Measurements from ENCODE around the gene RSPH3. TPM values are rescaled to one million over a fixed set of nuclear protein-coding genes. Genes with fewer than 3 reads are reported as not detected.
"Not testable (repeated sequence)": the region's sequence is repeated elsewhere in the genome, so short reads cannot be mapped to it uniquely, and the experiment has no call there.

The RSPH3 gene
- total and polyA plus RNA-seq, 7 donors = 6.0 to 13.6 (median 8.1) TPM

- H3K27me3 ChIP-seq = no peaks in the 10 kb centered on the region
- no peaks in the 10 kb centered on the region for H3K4me1 ChIP-seq
- intact Hi-C loops (cut with DNase I) = no loop called here
- DNase-seq = no peak
- 13 to 59% methylated on average over 2 of the region's 2 CpGs for WGBS, 2 donors
- no peak overlapping the region for H3K4me3 ChIP-seq
- no peak overlapping the region for H3K27ac ChIP-seq
- no peaks in the 10 kb centered on the region for H3K9me3 ChIP-seq
- TF ChIP-seq CTCF (IDR thresholded peaks at IDR 0.05) (no peak), POLR2AphosphoS5 (IDR thresholded peaks at IDR 0.05) (no peak), EP300 (IDR thresholded peaks at IDR 0.05) (no peak), POLR2A (IDR thresholded peaks at IDR 0.05) (no peak)
- H3K36me3 ChIP-seq = no peaks in the 10 kb centered on the region
Measured at GRCh38 chr6:158954753-158955152, 45.2 kb downstream of the RSPH3 start.

GRCh38 chr6:158952011-158952410 is 48.0 kb downstream of the RSPH3 start:
- H3K4me3 ChIP-seq; intact Hi-C loops (cut with DNase I); H3K36me3 ChIP-seq; H3K27me3 ChIP-seq; H3K9me3 ChIP-seq; H3K27ac ChIP-seq; DNase-seq; H3K4me1 ChIP-seq: not testable (repeated sequence)
- 91 to 98% methylated on average over 3 of the region's 3 CpGs for WGBS, 2 donors

- whole genome bisulfite sequencing, 2 donors = 94 to 99% methylated on average over 2 of the region's 2 CpGs
- H3K36me3 ChIP-seq; H3K4me3 ChIP-seq; H3K27ac ChIP-seq; DNase-seq; H3K4me1 ChIP-seq; H3K9me3 ChIP-seq; H3K27me3 ChIP-seq; intact Hi-C loops (cut with DNase I): not testable (repeated sequence)
Measured at GRCh38 chr6:158951565-158951964, 48.4 kb downstream of the RSPH3 start.

- Histone ChIP-seq H3K4me1 (no peaks in the 10 kb centered on the region), H3K4me3 (no peak overlapping the region), H3K27me3 (no peaks in the 10 kb centered on the region), H3K36me3 (no peaks in the 10 kb centered on the region), H3K27ac (no peak overlapping the region), H3K9me3 (peaks cover 0 to 6% (median 0%) of the 10 kb centered on the region in 4 donors)
- 93 to 95% methylated on average over 8 of the region's 8 CpGs for WGBS, 2 donors
- intact Hi-C loops (cut with DNase I) = no loop called here
- TF ChIP-seq POLR2AphosphoS5 (IDR thresholded peaks at IDR 0.05) = no peak
- no peak for TF ChIP-seq POLR2A (IDR thresholded peaks at IDR 0.05)
- TF ChIP-seq CTCF (IDR thresholded peaks at IDR 0.05) = no peak
- no peak for TF ChIP-seq EP300 (IDR thresholded peaks at IDR 0.05)
- DNase-seq = no peak
Measured at GRCh38 chr6:158947284-158947683, 52.7 kb downstream of the RSPH3 start.

- H3K36me3 ChIP-seq = no peaks in the 10 kb centered on the region
- peaks cover 0 to 11% (median 8%) of the 10 kb centered on the region in 4 donors for H3K4me1 ChIP-seq
- H3K27me3 ChIP-seq = peaks cover 0 to 20% (median 5%) of the 10 kb centered on the region in 3 donors
- 90 to 95% methylated on average over 3 of the region's 3 CpGs for WGBS, 2 donors
- H3K4me3 ChIP-seq = no peak overlapping the region
- intact Hi-C loops (cut with DNase I) = no loop called here
- peaks cover 0 to 6% (median 0%) of the 10 kb centered on the region in 4 donors for H3K9me3 ChIP-seq
- H3K27ac ChIP-seq = no peak overlapping the region
- no peak for DNase-seq
- no peak for TF ChIP-seq CTCF (IDR thresholded peaks at IDR 0.05)
- no peak for TF ChIP-seq POLR2A (IDR thresholded peaks at IDR 0.05)
- no peak for TF ChIP-seq POLR2AphosphoS5 (IDR thresholded peaks at IDR 0.05)
- no peak for TF ChIP-seq EP300 (IDR thresholded peaks at IDR 0.05)
Measured at GRCh38 chr6:158943380-158944032, 56.5 kb downstream of the RSPH3 start.

- intact Hi-C loops (cut with DNase I) = no loop called here
- no peaks in the 10 kb centered on the region for H3K36me3 ChIP-seq
- H3K9me3 ChIP-seq = peaks cover 0 to 6% (median 0%) of the 10 kb centered on the region in 4 donors
- H3K4me1 ChIP-seq = peaks cover 0 to 11% (median 8%) of the 10 kb centered on the region in 4 donors
- 97 to 99% methylated on average over 2 of the region's 2 CpGs for WGBS, 2 donors
- no peak overlapping the region for H3K27ac ChIP-seq
- TF ChIP-seq POLR2A (IDR thresholded peaks at IDR 0.05) (no peak), EP300 (IDR thresholded peaks at IDR 0.05) (no peak), CTCF (IDR thresholded peaks at IDR 0.05) (no peak), POLR2AphosphoS5 (IDR thresholded peaks at IDR 0.05) (no peak)
- DNase-seq = no peak
- peaks cover 0 to 20% (median 5%) of the 10 kb centered on the region in 3 donors for H3K27me3 ChIP-seq
- no peak overlapping the region for H3K4me3 ChIP-seq
Measured at GRCh38 chr6:158942349-158942748, 57.7 kb downstream of the RSPH3 start.
